ENCODE data around the gene RASA4. TPM values are rescaled to one million over a fixed set of nuclear protein-coding genes. Genes with fewer than 3 reads are reported as not detected.
"Not testable (repeated sequence)": the region's sequence is repeated elsewhere in the genome, so short reads cannot be mapped to it uniquely, and the experiment has no call there.

Gene RASA4
- total RNA-seq, 1 donor from 2014 or later: 13.2 TPM

DNA sequence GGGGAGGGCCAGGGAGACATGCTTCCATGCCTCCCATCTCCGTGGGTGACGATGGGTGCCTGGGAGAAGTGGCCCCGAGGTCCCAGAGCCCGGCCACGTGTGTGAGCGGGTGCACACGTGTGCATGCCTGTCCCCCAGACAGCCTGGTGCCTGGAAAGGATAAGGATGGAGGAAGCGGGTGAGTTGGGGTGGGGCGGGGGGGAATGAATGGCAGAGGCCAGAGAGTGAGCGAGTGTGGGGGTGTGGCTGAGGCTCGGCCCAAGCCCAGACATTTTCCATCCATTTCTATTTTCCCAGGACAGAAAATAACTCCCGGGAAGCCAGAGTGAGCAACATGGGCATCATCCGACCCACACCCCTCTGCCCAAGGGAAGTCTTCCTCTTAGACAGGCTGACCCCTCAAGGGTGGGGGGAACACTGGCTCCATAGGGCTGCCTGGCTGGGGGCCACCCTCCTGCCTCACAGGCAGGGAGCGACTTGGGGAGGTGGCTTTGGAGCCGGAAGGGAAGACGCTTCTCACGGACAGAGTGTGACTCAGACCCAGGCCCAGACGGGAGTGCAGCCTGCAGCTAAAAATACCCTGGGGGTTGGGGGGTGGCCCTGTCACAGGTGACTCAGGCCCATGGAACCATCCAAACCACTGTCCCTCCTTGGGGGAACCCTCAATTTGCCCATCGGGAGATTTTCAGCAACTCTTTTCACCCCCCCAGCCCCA lies 12.0 kb downstream of the RASA4 start:
- ATAC-seq: peak; percentile 81

DNA sequence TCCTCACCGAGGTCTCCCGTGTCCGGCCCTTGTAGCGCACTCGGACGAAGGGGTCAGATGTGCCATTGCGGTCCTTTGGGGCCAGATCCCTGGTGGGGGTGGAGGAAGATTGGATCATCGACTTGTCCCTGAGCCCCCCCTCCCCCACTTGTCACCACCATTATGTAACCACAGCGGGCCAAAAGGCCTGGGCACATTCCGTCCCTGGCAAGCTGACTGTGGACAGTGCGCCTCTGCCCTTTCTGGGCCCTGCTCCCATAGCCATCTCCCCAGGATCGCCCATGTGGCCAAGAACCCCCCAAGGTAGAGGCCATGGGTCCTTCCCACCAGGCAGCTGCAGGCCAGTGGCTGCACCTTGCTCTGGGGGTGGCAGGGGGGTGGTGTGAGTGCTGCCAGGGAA lies 14.2 kb downstream of the RASA4 start:
- ATAC-seq: not testable (repeated sequence)

DNA sequence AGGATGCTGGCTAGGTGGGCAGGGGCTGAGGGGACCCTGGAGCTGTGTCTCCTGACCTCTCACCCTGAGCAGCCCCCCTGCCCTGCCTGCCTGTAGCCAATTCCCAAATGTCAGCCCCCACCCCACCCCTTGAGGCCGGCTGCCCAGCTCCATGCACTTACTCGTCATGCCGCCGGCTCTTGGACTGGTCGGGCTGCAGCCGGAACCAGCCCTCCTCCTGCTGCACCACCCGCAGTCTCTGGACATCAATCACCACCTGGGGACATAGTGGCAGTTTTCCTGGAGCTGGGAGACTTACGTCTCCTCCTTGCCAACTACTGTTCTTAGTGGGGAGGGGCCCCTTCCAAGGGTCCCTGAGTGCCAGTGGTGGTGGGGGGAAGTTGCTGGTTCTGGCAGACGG lies 16.9 kb downstream of the RASA4 start:
- ATAC-seq: not testable (repeated sequence)

DNA sequence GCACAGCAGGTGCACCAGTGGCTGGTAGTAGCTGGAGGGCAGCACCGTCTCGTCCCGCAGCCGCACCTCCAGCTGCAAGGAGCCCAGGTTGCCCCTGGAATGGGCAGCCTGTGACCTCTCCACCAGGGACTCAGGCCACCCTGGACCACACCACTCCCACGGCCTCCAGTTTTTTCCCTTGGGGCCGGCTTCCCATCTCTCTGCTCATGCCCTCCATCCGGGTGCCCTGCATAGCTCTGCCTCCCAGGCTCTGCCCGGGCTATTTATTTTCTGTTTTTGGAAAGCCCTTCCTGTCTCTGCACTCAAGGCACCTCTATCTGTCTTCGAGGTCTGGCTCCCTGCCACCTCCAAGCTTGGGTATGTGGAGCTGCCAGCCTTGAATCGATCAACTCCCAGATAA lies 20.5 kb downstream of the RASA4 start:
- ATAC-seq: not testable (repeated sequence)

DNA sequence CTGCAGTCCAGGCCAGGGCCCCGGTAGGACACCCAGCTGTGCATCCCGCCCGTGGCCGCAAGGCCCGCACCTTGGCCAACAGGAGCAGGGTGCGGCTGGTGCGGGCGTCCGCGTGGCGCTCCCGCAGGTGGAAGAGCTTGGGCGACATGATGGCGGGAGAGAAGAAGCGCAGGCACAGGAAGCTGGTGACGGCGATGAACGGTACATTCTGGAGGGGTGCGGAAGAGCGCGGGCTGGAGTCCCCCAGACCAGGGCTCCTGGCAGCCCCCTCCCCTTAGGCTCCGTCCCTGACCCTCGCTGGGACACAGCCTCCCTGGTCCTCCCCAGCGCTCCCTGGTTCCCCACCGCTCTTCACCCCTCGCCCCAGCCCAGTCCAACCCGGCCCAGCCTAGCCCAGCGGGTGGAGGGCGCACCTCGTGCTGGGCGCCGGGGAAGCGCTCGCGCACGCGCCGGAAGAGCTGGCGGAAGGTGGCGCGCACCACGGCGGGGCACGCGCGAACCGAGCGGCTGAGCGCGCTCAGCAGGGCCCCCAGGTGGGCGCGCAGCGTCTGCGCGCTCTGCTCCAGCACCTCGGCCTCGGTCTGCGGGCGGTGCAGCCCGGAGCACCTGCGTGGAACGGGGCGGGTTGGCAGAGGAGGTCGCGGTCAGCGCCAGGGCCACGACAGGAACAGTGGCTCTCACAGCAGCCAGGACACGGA lies 22.8 kb downstream of the RASA4 start:
- ATAC-seq: peak; percentile 55

DNA sequence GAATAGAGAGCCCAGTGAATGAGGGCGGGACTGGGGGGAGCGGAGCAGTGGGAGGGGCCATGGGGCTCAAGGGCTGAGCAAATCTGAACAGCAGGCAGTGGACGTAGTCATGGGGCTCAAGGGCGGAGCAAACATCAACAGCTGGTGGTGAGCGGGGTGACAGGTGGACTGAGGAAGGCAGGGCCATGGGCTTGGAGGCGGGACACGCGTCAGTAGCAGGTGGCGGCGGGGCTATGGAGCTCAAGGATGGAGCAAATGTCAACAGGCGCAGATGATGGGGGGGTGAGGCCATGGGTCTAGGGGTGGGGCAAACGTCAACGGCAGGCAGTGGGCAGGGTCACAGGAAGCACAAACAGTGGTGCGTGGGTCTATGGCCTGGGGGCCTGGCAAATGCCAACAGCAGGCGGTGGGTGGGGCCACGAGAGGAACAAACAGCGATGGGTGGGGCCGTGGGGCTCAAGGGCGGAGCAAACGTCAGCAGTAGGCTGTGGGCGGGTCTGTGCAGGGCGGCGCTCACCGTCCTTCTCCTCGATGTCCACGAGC lies 24.0 kb downstream of the RASA4 start:
- ATAC-seq: peak; percentile 75

DNA sequence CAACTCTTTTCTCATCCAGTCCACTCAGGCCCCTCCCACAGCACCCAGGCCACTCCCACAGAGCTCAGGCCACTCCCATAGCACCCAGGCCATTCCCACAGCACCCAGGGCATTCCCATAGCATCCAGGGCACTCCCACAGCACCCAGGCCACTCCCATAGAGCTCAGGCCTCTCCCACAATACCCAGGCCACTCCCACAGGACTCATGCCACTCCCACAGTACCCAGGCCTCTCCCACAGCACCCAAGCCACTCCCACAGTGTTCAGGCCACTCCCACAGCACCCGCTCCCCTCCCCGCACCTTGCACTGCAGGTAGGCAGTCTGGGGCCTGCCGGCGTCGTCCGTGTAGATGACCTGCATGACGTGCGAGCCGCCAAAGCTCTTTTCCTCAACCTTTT lies 26.7 kb downstream of the RASA4 start:
- ATAC-seq: peak; percentile 81

DNA sequence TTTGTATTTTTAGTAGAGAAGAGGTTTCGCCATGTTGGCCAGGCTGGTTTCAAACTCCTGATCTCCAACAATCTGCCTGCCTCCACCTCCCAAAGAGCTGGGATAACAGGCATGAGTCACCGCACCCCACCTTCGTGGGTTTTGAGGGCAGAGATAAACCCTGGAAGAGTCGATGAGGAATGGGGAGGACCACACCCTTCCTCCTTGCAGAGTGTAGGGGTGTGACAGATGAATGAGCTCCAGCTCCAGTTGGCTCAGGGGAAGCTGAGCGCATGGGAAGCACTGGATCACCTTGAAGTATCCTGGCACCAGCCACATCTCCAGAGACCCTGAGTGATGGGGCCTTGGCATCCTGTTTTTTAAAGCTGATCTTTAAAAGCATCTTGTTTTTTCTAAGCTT lies 33.1 kb downstream of the RASA4 start:
- ATAC-seq: peak; percentile 71

DNA sequence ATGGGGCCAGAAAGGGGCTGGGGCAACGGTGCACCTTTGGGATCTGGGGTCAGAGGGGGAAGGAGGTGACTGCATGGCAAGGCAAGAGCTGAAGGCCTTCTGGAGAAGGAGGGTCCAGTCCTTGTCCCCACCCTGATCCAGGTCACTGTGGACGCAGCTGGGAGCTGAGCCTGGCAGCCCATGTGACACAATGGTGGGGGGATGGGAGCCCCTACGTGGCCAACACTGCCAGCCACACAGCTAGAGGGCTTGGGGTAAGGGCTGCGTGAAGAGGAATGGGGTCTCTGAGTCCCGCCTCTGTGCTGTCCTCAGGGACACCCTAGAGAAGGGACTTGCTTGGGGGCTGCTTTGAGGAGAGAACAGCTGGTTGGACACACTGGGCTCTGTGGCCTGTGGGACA lies 34.8 kb downstream of the RASA4 start:
- ATAC-seq: not testable (repeated sequence)

DNA sequence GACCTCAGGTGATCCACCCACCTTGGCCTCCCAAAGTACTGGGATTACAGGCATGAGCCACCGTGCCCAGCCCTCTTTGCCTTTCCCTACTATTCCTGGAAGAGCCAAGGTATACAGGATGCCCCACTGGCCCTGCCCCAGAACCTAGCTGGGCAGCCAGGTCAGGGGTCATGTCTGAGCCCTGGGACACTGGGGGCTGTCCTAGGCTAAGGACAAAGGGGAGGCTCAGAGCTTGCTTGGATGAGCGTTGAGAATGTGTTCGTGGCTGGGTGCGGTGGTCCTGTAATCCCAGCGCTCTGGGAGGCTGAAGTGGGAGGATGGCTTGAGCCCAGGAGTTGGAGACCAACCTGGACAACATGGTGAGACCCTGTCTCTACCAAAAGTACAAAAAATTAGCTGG lies 38.1 kb downstream of the RASA4 start:
- peak; percentile 26 for ATAC-seq

DNA sequence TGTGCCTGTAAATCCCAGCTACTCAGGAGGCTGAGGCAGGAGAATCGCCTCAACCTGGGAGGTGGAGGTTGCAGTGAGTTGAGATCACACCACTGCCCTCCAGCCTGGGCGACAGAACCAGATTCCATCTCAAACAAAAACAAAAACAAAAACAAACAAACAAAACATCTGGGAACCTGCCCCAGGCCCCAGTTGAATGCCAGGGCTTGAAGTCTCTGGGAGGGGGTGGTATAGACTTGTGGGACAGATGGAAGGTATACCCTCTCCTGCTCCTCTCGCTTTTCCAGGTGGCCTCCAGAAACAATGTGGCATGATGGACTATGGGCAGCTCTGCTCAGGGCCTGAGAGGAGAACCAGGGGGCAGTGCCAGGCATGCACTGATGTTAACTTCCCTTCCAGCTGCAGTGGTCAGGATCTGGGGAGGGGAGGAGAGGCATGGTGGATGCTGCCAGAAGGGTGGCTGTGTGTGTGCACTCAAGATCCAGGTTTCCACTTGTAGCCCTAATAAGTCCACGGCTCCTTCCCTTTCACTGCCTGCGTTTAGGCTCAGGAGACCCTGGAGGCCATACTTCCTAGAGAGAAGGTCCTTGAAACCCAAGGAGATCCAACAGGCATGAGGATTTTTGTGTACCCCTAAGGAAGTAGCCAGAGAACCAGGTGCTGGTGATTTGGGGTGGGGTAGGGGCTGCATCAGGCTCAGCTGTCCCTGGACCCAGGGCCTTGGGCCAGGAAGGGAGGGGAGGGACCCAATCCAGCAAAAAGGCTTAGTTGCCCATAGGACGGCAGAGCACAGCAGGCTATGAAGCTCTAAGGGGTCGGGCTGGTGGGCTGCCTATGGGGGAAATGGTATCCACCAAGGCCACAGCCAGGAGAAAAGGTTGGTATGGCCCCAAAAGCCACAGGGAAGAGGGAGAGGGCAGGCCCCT lies 39.0 kb downstream of the RASA4 start:
- not testable (repeated sequence) for ATAC-seq

DNA sequence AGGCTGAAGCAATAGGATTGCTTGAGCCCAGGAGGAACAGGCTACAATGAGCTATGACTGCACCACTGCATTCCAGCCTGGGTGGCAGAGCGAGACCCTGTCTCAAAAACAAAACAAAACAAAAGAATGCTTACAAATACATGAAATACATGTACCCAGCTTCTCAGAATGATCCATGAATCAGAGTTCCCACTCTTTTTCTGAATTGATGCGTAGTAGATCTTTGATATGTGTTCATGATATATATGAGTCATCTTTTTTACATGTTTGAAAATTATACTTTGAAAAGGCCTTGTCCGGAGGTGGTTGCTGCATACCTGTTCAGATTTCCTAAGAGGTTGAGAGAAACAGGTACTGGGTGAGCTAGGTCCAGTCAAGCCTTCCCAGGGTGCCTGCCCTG lies 40.2 kb downstream of the RASA4 start:
- not testable (repeated sequence) for ATAC-seq

DNA sequence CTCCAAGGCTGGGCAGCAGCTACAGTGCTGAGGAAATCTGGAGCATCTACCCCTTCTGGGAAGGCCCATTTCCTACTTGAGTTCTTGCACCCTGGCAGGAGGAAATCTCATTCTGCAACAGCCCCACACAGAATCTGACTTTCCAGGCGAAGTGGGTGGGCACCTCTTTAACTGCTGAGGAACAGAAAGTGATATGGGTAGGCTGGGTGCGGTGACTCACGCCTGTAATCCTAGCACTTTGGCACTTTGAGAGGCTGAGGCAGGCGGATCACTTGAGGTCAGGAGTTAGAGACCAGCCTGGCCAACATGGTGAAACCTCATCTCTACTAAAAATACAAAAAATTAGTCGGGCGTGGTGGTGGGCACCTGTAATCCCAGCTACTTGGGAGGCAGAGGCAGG lies 41.9 kb downstream of the RASA4 start:
- not testable (repeated sequence) for ATAC-seq

DNA sequence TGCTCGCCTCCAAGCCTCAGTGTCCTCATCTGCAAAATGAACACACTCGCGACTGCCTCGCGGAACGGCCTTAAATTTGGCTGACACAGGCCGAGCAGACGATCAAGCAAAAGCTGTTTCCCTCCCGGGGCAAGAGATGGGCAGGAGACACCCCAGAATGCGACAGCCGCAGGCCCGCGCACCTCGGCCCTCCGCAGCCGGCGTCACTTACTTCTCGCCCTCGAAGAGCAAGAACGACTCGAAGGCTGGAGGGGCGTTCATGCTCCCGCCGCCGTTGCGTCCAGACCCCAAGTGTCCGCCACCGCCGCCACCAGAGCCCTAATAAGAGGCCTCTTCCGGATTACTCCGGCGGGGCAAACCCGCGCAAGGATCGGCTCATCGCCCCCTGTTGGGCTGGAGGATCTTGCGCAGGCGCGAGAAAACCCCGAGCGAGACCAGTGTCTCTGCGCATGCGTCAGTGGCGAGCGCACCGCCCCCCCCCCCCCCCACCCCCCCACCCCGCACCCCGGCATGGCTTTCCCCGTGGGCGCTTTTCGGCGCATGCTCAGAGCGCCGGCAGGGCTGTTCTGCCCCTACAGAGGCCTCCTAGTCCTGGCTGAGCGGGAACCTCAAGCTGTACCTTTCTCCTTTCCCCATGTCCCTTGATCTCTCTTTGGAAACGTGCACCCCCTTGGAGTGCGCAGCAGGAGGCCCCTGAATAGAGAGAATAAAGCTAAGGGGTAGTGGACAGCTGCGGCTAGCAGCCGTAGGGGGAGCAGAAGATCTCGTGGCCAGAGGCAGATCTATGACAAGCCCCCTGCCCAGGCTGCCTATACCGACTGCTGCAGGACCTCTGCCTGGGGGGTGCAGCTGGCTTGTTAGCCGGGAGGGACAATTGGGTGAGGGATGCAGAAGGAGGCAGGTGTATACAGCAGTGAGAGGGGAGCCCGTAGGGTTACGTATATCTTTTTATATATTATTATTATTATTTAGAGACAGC lies 44.0 kb downstream of the RASA4 start, which contains the start of gene POLR2J3:
TSS of gene POLR2J3 (minus strand) at position 323 of the 979 bp plus-strand sequence. CDS start at position 261, 62 bp downstream.
- peak; percentile 95 for ATAC-seq

DNA sequence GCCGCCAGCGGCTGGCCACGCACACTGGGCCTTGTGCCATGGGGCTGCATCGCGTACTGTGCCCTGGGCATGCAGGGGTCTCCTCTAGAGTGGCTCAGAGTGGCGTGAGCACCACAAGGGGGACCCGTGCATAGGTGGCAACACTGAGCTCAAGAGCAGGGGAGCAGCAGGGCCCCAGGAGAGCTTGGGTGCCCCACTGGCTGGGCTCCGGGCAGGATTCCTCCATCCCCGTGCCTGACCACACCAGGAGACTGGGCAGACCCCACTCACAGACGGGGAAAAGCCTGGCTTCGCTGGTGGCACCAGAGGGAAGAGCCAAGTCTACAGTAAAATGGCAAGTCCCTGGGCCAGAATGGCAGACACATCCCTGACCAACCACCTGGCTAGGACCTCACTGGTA lies 47.9 kb downstream of the RASA4 start:
- ATAC-seq: not testable (repeated sequence)

DNA sequence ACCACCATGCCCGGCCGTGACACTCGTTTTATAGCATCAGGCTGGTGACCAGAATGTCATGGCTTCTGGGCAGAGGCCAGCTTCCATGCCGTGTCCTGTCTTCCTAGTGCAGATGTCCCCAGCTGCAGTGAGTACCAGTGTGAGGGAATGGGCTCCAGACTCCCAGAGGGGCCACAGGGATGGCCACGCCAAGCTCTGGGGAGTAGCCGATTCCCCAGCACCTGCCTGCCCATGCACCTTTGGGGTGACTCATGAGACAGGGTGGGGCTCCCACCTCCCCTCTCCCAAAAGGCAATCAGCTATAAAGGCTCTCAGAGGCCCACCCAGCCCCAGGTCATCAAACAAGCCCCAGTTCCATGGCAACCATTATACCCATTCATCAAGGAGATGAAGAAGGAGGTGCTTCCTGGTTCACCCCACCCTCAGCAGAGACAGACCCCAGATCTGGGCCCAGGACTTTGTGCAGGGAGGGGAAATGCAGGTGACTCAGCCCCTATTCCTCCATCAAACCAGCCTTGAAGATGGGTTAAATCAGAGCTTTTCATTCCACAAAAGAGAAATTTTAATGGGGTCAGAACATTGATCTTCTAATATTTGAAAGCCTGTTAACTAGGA lies 65.6 kb downstream of the RASA4 start, which contains the start of gene SPDYE2:
TSS of gene SPDYE2 (plus strand) at position 419 of the 615 bp plus-strand sequence. CDS start 2,030 bp downstream, outside the sequence.
- peak; percentile 47 for ATAC-seq

DNA sequence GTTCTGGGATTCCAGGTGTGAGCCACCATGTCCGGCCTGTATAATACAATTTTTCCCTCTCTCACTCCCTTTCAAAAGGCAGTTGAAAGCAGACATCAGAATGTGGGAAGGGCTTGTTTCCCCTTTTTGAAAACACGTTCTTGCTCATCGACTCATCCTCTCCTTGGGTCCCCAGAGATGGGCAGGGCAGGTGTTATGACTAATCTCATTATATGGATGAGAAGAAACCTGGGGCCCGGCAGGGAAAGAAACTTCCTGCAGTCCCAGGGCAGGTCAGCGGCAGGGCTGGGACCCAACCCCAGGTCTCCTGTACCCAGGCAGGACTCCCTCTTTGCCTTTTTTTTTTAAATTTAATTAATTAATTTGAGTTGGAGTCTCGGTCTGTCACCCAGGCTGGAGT lies 70.2 kb downstream of the RASA4 start:
- peak; percentile 70 for ATAC-seq

DNA sequence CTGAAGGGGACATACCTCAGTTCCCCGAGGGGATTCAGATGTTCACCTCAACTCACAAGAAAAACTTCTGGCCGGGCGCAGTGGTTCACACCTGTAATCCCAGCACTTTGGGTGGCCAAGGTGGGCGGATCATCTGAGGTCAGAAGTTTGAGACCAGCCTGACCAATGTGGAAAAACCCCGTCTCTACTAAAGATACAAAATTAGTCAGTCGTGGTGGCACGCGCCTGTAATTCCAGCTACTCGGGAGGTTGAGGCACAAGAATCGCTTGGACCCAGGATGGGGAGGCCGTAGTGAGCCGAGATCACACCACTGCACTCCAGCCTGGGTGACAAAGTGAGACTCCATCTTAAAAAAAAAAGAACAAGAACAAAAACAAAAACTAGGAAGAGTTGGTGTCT lies 71.3 kb downstream of the RASA4 start:
- not testable (repeated sequence) for ATAC-seq

DNA sequence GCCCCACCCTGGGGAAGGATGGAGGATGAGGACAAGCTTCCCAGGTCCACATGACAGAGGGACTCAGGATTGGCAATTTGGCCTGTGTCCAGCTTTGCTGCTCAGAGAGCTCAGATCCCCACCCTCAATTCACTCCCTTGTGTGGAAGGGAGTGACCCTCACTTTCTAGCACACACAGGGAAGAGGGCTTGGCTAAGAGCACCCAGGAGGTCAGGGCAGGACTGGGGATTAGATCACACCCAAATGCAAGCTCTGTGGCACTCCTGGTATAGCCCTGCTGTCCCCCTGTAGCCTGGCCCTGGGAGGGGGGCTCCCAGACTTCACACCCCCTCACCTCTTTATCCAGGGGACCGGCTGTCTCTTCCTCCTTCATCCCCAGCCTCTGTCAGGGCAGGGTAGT lies 72.2 kb downstream of the RASA4 start:
- ATAC-seq: peak; percentile 75

DNA sequence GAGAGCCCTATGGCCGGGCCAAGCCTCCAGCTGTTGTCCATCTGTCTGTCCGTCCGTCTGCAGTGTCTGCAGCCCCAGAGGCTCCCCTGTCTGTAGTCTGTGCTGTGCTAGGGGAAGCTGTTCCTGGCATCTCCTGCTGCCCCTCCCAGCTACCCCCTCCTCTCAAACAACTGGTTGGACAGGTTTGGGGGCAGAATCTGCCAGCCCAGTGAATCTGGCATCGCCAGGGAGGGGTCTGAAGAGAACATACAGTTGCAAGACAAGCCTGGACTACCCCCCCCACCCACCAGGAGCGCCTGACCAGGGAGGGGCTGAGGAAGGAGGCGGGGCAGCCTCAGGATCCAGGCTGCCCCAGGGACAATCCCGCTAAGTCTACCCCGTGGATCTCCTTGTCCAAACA lies 73.0 kb downstream of the RASA4 start, which contains the start of gene UPK3BL2:
TSS of gene UPK3BL2 (minus strand) at position 101 of the 400 bp plus-strand sequence. CDS start at position 41, 60 bp downstream.
- peak; percentile 74 for ATAC-seq
